Parathyroid adenoma (tissue), 2 donors: ENCODE data around the gene ZNF438.

Experiments
- H2AFZ ChIP-seq: fragments of 300-600 bp; sonication (generic); one replicate; pipeline ENCODE4 v1.7.0; 2017; ENCODE audit warnings: antibody characterized with exemption, mild to moderate bottlenecking
- H3K27ac ChIP-seq: fragments of 300-600 bp; sonication (generic); one replicate; pipeline ENCODE4 v1.7.0; 2017
- H3K27me3 ChIP-seq: fragments of 300-600 bp; sonication (generic); one replicate; pipeline ENCODE4 v1.7.0; 2017; ENCODE audit warnings: low read length; ENCODE audit not compliant: control insufficient read depth, insufficient read depth
- H3K36me3 ChIP-seq: fragments of 300-600 bp; sonication (generic); one replicate; pipeline ENCODE4 v1.7.0; 2017; ENCODE audit warnings: low read length; ENCODE audit not compliant: control insufficient read depth, insufficient read depth
- H3K4me1 ChIP-seq: fragments of 300-600 bp; sonication (generic); one replicate; pipeline ENCODE4 v1.7.0; 2017; ENCODE audit warnings: control low read depth
- H3K4me2 ChIP-seq: fragments of 300-600 bp; sonication (generic); one replicate; pipeline ENCODE4 v1.7.0; 2017; ENCODE audit warnings: low read length
- H3K4me3 ChIP-seq: fragments of 300-600 bp; sonication (generic); one replicate; pipeline ENCODE4 v1.7.0; 2017; ENCODE audit warnings: low read depth, low read length
- H3K79me2 ChIP-seq: fragments of 300-600 bp; sonication (generic); one replicate; pipeline ENCODE4 v1.7.0; 2017; ENCODE audit warnings: control low read depth
- H3K9ac ChIP-seq: fragments of 300-600 bp; sonication (generic); one replicate; pipeline ENCODE4 v1.7.0; 2017; ENCODE audit warnings: mild to moderate bottlenecking
- H3K9me3 ChIP-seq: fragments of 300-600 bp; sonication (generic); one replicate; pipeline ENCODE4 v1.7.0; 2017; ENCODE audit warnings: low read length; ENCODE audit not compliant: control insufficient read depth
- CTCF ChIP-seq: fragments of 300-600 bp; sonication (generic); IDR thresholded peaks from one replicate; pipeline ENCODE4 v1.7.0; 2017; ENCODE audit warnings: antibody characterized with exemption, mild to moderate bottlenecking
- donor health status: primary hyperparathyroidism.

ZNF438 gene

DNA sequence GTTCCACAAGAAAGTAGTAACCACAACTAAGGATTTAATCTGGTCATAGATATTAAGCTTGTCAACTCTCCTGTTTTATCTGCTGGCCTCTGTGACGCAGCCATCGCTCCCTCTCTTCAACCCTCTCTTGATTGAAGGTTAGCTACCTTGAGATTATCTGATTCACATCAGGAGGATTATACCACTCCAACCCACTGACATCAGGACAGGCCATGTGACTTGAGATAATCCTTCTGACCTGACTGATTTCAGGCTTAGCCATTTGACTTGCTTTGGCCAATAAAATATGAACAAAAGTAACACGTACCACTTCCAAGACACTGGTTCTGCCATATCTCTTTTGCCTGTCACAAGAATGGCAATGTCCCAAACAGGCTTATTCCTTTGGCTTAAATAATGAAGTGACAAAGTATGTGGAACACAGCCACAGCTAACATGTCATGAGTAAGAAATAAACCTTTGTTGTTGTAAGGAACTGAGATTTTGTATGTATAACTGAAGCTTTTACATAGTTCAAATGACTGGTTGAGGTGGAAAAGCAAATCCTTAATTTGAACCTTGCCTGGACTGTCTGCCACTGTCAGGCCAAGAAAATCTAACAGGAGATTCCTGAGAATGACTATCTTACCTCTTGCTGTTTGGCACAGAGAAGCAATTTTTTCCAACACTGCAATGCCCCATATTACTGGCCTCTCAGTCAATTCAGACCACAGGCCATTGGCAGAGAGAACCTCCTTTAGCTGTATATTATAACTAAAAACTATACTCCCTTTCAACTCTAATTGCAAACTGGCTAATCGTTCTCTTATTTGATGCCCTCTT, 13.9 kb downstream of the ZNF438 start:
- Histone ChIP-seq H3K4me1 (peaks cover 3% of the 10 kb centered on the region), H3K27me3 (no peaks in the 10 kb centered on the region), H3K9ac (no peak overlapping the region), H3K27ac (no peak overlapping the region), H3K9me3 (no peaks in the 10 kb centered on the region), H3K4me3 (no peak overlapping the region), H3K4me2 (no peak overlapping the region), H3K36me3 (no peaks in the 10 kb centered on the region), H2AFZ (no peak overlapping the region), H3K79me2 (no peaks in the 10 kb centered on the region)
- no peak for TF ChIP-seq CTCF

DNA sequence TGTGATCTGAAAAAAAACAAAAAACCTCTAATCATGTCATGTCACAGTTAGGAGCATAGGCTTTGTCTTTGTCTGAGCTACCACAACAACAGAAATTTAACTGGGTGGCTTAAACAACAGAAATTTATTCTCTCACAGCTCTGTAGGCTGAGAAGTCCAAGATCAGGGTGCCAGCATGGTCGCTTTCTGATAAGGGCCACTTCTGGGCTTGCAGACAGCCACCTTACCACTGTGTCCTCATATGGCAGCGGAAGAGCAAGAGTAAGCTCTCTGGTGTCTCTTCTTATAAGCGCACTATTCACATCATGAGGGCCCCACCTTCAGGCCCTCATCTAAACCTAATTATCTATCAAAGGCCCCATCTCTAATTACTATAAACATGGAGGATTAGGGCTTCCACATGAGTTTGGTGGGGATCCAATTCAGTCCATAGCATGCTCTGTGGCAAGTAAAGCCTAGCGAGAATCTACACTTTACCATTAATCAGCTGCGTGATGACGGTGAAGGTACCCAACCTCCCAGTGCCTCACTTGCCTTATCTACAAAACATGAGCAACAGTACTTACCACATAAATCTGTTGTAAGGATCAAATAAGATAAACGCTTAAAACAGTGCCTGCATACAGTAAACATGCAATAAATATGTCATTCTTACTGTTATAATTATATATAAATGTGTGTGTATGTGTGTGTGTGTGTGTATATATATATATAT, 17.3 kb downstream of the ZNF438 start:
- Histone ChIP-seq H3K9me3 (no peaks in the 10 kb centered on the region), H3K79me2 (no peaks in the 10 kb centered on the region), H3K27me3 (no peaks in the 10 kb centered on the region), H3K36me3 (no peaks in the 10 kb centered on the region), H3K4me3 (no peak overlapping the region), H3K4me2 (no peak overlapping the region), H2AFZ (no peak overlapping the region), H3K9ac (no peak overlapping the region), H3K4me1 (peaks cover 3% of the 10 kb centered on the region), H3K27ac (no peak overlapping the region)
- TF ChIP-seq CTCF: no peak

DNA sequence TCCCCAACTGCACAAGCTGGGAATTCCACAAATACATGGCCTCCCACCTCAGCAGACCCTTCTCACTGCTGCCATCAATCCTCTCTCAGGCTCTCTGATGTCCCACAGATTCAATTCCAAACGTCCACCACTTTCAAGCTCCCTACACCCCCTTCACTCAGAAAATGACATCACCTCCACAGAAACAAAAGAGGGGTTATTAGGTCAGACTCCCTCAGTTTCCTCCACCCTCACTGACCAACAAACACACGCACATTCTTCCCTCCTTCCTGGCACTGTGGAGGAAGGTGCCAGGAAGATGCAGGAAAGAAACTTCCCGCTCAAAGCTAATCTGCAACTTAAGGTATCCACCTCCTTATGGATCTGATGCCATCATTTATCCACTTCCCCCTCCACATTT, 18.3 kb downstream of the ZNF438 start:
- Histone ChIP-seq H3K4me3 (no peak overlapping the region), H3K79me2 (no peaks in the 10 kb centered on the region), H3K9ac (no peak overlapping the region), H3K27ac (no peak overlapping the region), H2AFZ (no peak overlapping the region), H3K27me3 (no peaks in the 10 kb centered on the region), H3K36me3 (no peaks in the 10 kb centered on the region), H3K4me2 (no peak overlapping the region), H3K9me3 (no peaks in the 10 kb centered on the region), H3K4me1 (peaks cover under 1% of the 10 kb centered on the region)
- TF ChIP-seq CTCF: no peak

- no peak overlapping the region for H3K4me3 ChIP-seq
- no peak overlapping the region for H3K27ac ChIP-seq
- no peaks in the 10 kb centered on the region for H3K79me2 ChIP-seq
- TF ChIP-seq CTCF: no peak
- no peak overlapping the region for H3K4me2 ChIP-seq
- no peaks in the 10 kb centered on the region for H3K4me1 ChIP-seq
- H3K27me3 ChIP-seq: no peaks in the 10 kb centered on the region
- no peaks in the 10 kb centered on the region for H3K36me3 ChIP-seq
- H2AFZ ChIP-seq: no peak overlapping the region
- no peak overlapping the region for H3K9ac ChIP-seq
- no peaks in the 10 kb centered on the region for H3K9me3 ChIP-seq
These were observed 20.0 kb downstream of the ZNF438 start for GRCh38 chr10:31011665-31012022.
